AG10803 (cell line): ENCODE data around the gene EPB41L2.

Experiments used
- DNase-seq: peaks from one replicate; pipeline ENCODE4 v3.0.0; 2010; ENCODE audit warnings: low read depth
- H3K4me3 ChIP-seq: 2 replicates; pipeline ENCODE4 v1.5.1; 2011; ENCODE audit warnings: mild to moderate bottlenecking, low read length, control low read depth
- CTCF ChIP-seq: conservative IDR thresholded peaks from 2 replicates; pipeline ENCODE4 v1.5.1; 2011; ENCODE audit warnings: mild to moderate bottlenecking, low read length, control low read depth, inconsistent platforms

EPB41L2 gene

DNA sequence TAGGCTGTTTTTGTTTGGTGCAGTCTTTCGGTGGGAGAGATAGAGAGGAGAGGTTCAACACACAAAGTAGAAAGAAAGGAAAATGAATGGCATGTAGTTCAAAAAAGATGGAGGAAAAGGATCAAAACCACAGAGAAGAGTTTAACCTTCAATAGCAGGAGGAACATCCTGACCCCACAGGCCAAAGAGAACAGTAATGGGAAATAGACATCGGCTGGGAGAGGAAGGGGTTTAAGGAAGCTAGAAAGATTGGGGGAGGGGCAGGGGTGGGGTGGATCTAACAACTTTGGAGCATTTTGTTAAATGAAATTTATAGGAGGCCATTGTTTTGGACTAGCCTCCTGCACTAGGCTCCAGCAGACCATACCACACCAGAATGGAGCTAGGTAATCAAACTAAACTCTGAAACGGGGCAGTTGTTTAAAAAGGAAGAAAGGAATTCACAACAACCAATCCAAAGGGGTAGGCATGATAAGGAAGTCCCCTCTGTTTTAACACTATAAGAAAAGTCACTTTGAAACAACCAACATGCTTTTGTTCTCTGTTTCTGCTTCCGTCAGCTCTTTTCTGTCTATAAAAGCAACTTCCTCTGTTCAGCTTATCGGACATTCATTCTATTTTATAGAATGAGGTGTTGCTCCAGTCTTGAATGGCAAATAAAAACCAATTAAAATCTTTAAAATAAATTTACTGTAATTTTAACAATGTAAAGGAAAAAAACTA lies 82.6 kb downstream of the EPB41L2 start:
- no peak overlapping the region for H3K4me3 ChIP-seq
- DNase-seq: no peak
- TF ChIP-seq CTCF: no peak

- DNase-seq: no peak
- H3K4me3 ChIP-seq: no peak overlapping the region
- TF ChIP-seq CTCF: no peak
Observed at GRCh38 chr6:130978660-130979396, 84.2 kb downstream of the EPB41L2 start.

GRCh38 chr6:130978180-130978579 lies 84.9 kb downstream of the EPB41L2 start:
- TF ChIP-seq CTCF: no peak
- DNase-seq: no peak
- H3K4me3 ChIP-seq: no peak overlapping the region

- no peak overlapping the region for H3K4me3 ChIP-seq
- TF ChIP-seq CTCF: no peak
- no peak for DNase-seq
Observed at GRCh38 chr6:130975325-130975724, 87.7 kb downstream of the EPB41L2 start.

DNA sequence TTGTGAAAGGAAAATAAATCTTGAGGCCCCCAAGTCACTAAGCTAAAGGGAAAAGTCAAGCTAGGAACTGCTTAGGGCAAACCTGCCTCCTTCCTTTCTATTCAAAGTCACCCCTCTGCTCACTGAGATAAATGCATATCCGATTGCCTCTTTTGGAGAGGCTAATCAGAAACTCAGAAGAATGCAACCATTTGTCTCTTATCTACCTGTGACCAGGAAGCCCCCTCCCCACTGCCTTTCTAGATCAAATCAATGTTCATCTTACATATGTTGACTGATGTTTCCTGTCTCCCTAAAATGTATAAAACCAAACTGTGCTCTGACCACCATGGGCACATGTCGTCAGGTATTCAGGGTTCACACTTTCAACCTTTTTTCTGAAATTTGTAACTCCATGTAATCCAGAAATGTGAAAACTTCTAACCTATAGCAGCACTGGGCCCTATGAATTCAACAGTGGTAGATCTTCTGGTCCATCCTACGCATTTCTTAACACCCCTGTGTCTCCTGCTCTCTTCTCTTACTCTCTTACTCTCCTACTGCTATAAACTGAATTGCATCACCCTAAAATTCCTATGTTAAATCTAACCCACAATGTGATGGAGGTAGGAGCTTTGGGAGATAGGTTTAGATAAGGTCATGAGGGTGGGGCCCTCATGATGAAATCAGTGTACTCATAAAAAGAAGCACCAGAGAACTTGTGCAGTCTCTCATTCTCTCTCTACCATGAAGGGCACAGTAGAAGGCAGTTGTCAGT lies 89.3 kb downstream of the EPB41L2 start:
- no peak overlapping the region for H3K4me3 ChIP-seq
- no peak for TF ChIP-seq CTCF
- DNase-seq: no peak

DNA sequence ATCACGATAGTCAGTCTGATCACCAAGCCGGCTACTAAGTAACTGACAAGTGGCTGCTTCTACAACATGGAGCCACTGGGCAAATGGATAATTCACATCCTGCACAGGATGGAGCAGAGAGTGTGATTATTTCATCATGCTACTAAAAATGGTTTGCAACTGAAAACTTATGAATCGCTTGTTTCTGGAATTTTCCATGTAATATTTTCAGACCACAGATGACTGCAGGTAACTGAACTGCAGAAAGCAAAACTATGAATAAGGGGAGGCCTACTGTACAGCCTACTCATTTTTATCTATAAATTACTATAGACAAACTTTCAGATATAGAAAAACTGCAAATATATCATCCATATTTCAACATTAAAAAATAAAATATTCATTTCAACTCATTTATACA lies 91.5 kb downstream of the EPB41L2 start:
- no peak overlapping the region for H3K4me3 ChIP-seq
- DNase-seq: no peak
- no peak for TF ChIP-seq CTCF
